ENCODE data around the gene NTM.

NTM gene

GRCh38 chr11:131483453-131483852 lies 113.0 kb downstream of the NTM start (continued):
- TF ChIP-seq, protein P1, sequence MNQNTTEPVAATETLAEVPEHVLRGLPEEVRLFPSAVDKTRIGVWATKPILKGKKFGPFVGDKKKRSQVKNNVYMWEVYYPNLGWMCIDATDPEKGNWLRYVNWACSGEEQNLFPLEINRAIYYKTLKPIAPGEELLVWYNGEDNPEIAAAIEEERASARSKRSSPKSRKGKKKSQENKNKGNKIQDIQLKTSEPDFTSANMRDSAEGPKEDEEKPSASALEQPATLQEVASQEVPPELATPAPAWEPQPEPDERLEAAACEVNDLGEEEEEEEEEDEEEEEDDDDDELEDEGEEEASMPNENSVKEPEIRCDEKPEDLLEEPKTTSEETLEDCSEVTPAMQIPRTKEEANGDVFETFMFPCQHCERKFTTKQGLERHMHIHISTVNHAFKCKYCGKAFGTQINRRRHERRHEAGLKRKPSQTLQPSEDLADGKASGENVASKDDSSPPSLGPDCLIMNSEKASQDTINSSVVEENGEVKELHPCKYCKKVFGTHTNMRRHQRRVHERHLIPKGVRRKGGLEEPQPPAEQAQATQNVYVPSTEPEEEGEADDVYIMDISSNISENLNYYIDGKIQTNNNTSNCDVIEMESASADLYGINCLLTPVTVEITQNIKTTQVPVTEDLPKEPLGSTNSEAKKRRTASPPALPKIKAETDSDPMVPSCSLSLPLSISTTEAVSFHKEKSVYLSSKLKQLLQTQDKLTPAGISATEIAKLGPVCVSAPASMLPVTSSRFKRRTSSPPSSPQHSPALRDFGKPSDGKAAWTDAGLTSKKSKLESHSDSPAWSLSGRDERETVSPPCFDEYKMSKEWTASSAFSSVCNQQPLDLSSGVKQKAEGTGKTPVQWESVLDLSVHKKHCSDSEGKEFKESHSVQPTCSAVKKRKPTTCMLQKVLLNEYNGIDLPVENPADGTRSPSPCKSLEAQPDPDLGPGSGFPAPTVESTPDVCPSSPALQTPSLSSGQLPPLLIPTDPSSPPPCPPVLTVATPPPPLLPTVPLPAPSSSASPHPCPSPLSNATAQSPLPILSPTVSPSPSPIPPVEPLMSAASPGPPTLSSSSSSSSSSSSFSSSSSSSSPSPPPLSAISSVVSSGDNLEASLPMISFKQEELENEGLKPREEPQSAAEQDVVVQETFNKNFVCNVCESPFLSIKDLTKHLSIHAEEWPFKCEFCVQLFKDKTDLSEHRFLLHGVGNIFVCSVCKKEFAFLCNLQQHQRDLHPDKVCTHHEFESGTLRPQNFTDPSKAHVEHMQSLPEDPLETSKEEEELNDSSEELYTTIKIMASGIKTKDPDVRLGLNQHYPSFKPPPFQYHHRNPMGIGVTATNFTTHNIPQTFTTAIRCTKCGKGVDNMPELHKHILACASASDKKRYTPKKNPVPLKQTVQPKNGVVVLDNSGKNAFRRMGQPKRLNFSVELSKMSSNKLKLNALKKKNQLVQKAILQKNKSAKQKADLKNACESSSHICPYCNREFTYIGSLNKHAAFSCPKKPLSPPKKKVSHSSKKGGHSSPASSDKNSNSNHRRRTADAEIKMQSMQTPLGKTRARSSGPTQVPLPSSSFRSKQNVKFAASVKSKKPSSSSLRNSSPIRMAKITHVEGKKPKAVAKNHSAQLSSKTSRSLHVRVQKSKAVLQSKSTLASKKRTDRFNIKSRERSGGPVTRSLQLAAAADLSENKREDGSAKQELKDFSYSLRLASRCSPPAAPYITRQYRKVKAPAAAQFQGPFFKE (tag by site-specific recombination; IDR thresholded peaks at IDR 0.05; ENCODE audit: borderline replicate concordance): no peak

DNA sequence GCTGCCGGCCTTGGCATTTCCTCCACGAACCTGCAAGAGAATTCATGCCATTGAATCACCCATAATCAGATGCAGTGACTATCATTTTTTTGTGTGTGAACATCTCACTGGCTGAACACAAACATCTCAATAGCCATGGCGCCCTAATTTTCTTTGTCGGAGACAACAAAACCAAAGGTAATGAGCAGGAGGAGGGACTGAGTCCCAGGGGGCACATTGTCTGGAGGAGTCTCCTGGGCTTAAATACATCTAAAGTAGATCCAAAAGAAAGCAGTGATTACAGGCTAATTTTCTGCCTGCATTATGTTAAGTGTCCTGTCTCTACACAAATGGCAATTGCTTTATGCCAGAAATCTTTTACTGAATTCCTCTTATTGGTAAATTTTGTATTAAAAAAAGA lies 113.5 kb downstream of the NTM start:
- Histone ChIP-seq H3K9me3 (ENCODE audit: control insufficient read depth, insufficient read depth, low read depth, low read length) (no peaks in the 10 kb centered on the region), H3K36me3 (ENCODE audit: control insufficient read depth in 2 of 2, insufficient read depth in 1 of 2, low read length in 2 of 2) (no peaks in the 10 kb centered on the region), H3K27ac (ENCODE audit: extremely low read depth, low read depth, low read length) (no peak overlapping the region), H3K4me3 (ENCODE audit: low read depth, low read length) (no peak overlapping the region), H3K4me1 (ENCODE audit: control insufficient read depth, insufficient read depth, low read length) (no peaks in the 10 kb centered on the region)
- ChIA-PET CTCF (no interaction called here), POLR2A (no interaction called here)
- TF ChIP-seq, protein P2, sequence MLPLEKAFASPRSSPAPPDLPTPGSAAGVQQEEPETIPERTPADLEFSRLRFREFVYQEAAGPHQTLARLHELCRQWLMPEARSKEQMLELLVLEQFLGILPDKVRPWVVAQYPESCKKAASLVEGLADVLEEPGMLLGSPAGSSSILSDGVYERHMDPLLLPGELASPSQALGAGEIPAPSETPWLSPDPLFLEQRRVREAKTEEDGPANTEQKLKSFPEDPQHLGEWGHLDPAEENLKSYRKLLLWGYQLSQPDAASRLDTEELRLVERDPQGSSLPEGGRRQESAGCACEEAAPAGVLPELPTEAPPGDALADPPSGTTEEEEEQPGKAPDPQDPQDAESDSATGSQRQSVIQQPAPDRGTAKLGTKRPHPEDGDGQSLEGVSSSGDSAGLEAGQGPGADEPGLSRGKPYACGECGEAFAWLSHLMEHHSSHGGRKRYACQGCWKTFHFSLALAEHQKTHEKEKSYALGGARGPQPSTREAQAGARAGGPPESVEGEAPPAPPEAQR (tag by site-specific recombination; IDR thresholded peaks at IDR 0.05): no peak
- TF ChIP-seq ZNF10 (tag by site-specific recombination; IDR thresholded peaks at IDR 0.05): no peak
- TF ChIP-seq ZNF174 (tag by site-specific recombination; IDR thresholded peaks at IDR 0.05): no peak
- no peak for TF ChIP-seq ZNF664 (tag by site-specific recombination; IDR thresholded peaks at IDR 0.05)
- TF ChIP-seq ZNF645 (tag by site-specific recombination; IDR thresholded peaks at IDR 0.05): no peak
- TF ChIP-seq, protein P3, sequence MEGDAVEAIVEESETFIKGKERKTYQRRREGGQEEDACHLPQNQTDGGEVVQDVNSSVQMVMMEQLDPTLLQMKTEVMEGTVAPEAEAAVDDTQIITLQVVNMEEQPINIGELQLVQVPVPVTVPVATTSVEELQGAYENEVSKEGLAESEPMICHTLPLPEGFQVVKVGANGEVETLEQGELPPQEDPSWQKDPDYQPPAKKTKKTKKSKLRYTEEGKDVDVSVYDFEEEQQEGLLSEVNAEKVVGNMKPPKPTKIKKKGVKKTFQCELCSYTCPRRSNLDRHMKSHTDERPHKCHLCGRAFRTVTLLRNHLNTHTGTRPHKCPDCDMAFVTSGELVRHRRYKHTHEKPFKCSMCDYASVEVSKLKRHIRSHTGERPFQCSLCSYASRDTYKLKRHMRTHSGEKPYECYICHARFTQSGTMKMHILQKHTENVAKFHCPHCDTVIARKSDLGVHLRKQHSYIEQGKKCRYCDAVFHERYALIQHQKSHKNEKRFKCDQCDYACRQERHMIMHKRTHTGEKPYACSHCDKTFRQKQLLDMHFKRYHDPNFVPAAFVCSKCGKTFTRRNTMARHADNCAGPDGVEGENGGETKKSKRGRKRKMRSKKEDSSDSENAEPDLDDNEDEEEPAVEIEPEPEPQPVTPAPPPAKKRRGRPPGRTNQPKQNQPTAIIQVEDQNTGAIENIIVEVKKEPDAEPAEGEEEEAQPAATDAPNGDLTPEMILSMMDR (tag by site-specific recombination; IDR thresholded peaks at IDR 0.05): no peak
- TF ChIP-seq ZNF433 (tag by site-specific recombination; IDR thresholded peaks at IDR 0.05; ENCODE audit: low read depth): no peak
- no peak for TF ChIP-seq ZNF555 (tag by site-specific recombination; conservative IDR thresholded peaks at IDR 0.05)
- TF ChIP-seq ZNF561 (tag by site-specific recombination; IDR thresholded peaks at IDR 0.05; ENCODE audit: borderline replicate concordance): no peak
- TF ChIP-seq ZNF248 (tag by site-specific recombination; IDR thresholded peaks at IDR 0.05): no peak
- no peak for TF ChIP-seq ZNF37A (tag by site-specific recombination; IDR thresholded peaks at IDR 0.05)
- TF ChIP-seq ZNF426 (tag by site-specific recombination; IDR thresholded peaks at IDR 0.05): no peak
- TF ChIP-seq, protein P4, sequence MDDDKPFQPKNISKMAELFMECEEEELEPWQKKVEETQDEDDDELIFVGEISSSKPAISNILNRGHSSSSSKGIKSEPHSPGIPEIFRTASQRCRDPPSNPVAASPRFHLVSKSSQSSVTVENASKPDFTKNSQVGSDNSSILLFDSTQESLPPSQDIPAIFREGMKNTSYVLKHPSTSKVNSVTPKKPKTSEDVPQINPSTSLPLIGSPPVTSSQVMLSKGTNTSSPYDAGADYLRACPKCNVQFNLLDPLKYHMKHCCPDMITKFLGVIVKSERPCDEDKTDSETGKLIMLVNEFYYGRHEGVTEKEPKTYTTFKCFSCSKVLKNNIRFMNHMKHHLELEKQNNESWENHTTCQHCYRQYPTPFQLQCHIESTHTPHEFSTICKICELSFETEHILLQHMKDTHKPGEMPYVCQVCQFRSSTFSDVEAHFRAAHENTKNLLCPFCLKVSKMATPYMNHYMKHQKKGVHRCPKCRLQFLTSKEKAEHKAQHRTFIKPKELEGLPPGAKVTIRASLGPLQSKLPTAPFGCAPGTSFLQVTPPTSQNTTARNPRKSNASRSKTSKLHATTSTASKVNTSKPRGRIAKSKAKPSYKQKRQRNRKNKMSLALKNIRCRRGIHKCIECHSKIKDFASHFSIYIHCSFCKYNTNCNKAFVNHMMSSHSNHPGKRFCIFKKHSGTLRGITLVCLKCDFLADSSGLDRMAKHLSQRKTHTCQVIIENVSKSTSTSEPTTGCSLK (tag by site-specific recombination; IDR thresholded peaks at IDR 0.05): no peak
- TF ChIP-seq ZNF366 (tag by site-specific recombination; conservative IDR thresholded peaks at IDR 0.05): no peak
- no peak for TF ChIP-seq HOXC10 (CRISPR knock-in tag; IDR thresholded peaks at IDR 0.05)

Data from HEK293 (cell line).